ENCODE measurements around the gene PHF23.

PHF23 gene

DNA sequence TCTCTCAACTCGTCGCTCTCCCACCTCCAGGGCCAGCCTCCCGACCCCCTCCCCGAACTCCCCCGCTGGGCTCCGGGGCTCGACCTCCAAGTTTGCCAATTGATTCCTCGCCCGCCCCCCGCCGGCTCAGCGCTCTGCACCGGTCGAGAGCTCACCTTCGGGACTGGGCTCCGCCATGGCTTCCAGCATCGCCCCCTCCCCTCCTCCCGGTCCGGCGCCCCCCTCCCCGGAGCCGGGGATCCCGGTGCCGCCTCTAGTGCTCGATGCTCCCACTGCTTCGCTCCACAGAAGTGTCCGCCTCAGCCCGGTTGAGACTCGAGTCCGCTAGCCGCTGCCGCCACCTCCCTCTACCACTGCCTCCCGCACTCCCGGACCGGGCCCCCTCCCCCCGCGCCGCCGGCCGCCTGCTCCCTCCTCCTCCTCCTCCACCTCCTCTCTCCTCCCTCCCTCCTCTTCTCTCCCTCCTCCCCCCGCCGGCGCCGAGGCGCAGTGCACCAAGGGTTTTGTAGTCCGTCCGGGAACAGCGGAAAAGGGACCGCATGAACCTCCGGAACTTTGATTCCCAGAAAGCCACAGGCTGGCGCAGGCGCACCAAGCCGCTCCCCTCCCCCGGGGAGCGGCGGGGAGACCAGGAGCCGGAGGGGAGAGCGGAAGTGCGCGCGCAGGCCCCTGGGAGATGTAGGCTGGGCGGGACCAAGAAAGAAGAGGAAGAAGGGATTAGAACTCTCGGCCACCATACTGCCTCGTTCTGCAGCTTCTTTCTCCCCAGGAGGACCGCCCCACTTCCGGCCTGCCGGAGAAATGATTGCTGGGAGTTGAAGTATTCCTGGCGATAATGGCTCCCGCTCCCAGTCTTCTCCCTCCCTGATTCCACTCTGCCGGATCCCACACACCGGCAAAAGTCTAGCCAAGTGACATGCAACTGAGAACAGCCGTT is at the start of gene PHF23:
PHF23 (minus strand) TSS at position 367 of the 937 bp plus-strand sequence; CDS start at position 189, 178 bp downstream.
- DNase-seq = peak; percentile 97

DNA sequence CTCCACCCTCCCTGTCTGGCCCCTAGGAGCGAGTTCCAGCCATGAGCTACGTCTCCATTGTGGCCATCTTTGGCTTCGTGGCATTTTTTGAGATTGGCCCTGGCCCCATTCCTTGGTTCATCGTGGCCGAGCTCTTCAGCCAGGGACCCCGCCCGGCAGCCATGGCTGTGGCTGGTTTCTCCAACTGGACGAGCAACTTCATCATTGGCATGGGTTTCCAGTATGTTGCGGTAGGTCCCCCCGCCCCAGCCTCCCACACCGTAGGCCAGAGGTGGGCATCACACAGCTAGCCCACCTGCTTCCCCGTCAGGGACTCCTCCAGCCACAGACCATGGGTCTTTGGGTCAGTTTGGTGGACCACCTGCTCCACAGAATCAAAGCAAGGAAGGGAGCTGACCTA is 46.4 kb upstream of the PHF23 start:
- DNase-seq = no peak

DNA sequence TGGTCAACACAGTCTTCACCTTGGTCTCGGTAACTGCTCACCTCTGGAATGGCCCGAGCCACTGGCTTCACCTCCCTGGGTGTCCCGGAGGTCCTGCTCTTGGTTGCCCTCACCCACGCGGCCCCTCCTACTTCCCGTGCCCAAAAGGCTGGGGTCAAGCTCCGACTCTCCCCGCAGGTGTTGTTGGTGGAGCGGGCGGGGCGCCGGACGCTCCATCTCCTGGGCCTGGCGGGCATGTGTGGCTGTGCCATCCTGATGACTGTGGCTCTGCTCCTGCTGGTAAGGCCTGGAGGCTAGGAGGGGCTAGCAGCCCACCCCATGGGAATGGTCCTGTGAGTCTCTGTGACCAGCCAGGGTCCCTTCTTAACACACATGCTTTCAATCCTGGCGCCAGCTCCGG is 45.7 kb upstream of the PHF23 start:
- DNase-seq = no peak

DNA sequence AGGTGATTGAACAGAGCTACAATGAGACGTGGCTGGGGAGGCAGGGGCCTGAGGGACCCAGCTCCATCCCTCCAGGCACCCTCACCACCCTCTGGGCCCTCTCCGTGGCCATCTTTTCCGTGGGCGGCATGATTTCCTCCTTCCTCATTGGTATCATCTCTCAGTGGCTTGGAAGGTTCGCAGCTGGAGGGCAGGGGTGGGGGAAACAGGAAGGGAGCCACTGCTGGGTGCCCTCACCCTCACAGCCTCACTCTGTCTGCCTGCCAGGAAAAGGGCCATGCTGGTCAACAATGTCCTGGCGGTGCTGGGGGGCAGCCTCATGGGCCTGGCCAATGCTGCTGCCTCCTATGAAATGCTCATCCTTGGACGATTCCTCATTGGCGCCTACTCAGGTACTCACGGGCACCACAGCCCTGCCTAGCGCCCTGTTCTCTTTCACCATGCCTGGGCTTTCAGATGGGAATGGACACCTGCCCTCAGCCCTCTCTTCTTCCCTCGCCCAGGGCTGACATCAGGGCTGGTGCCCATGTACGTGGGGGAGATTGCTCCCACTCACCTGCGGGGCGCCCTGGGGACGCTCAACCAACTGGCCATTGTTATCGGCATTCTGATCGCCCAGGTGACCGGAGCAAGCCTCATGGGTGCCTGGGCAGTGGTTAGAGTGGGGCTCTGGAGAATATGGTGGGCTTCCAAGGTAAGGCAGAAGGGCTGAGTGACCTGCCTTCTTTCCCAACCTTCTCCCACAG is 44.4 kb upstream of the PHF23 start:
- no peak for DNase-seq

DNA sequence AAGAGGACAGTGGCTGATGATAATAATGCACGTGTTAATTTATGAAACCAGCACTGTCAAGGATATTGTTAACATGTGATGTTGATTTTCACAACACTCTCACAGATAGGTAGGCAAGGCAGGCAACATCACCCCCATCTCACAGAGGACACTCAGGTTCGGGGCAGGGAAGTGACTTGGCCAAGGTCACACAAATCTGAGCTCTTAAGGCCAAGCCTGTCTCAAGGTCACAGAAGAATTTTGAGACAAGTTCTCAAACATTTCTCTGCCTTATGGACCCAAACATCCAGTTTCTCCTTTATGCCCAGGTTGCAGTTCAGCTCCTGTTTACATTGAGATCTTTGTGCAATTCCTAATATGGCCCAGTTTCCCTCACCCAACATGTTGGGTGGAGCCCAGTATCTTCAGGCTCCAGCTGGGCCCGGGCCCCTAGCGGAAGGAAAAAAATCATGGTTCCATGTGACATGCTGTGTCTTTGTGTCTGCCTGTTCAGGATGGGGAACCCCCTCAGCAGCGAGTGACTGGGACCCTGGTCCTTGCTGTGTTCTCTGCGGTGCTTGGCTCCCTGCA is 43.6 kb upstream of the PHF23 start:
- DNase-seq = no peak

DNA sequence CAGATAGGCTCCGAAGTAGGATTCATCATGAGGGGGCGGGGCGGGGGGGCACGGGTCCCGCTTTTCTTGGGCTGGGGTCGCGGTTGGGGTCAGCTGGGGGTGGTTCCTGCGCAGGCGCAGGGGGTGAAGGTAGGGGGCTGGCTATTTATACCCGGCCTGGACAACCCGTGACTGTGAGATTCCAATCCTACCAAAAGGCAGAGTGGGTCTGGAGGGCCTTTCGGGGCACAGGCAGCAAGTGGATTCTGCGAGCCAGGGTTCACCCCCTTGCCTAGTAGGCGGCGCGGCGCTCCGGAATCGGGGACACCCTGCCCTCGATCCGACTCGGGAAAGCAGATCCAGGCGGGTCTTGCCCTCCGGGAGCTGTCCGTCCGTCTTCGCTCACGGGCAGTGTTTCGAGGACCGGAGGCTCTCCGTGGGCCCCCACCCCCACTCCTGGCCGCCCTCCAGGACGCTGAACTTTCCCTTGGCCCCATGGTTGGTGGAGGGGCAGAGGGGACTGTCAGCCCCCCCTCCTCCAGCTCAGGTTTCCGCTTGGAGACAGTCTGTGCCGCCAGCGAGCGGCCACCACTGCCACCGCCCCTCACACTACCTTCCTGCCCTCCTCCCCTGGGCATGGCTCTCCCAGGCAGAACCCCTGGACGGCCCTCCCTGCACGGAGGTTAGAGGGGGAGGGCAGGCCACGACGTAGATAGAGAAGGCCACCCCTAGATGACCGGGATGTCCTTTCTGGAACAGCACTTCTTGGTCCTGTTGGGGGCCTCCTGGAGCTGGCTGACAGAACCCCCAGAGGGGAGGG is 42.9 kb upstream of the PHF23 start:
- DNase-seq = no peak

DNA sequence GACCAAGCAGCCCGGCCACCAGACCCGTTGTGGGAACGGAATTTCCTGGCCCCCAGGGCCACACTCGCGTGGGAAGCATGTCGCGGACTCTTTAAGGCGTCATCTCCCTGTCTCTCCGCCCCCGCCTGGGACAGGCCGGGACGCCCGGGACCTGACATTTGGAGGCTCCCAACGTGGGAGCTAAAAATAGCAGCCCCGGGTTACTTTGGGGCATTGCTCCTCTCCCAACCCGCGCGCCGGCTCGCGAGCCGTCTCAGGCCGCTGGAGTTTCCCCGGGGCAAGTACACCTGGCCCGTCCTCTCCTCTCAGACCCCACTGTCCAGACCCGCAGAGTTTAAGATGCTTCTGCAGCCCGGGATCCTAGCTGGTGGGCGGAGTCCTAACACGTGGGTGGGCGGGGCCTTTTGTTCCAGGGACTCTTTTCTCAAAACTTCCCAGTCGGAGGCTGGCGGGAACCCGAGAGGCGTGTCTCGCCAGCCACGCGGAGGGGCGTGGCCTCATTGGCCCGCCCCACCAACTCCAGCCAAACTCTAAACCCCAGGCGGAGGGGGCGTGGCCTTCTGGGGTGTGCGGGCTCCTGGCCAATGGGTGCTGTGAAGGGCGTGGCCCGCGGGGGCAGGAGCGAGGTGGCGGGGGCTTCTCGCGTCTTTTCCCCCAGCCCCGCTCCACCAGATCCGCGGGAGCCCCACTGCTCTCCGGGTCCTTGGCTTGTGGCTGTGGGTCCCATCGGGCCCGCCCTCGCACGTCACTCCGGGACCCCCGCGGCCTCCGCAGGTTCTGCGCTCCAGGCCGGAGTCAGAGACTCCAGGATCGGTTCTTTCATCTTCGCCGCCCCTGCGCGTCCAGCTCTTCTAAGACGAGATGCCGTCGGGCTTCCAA is 42.1 kb upstream of the PHF23 start, which contains the start of gene SLC2A4:
SLC2A4 (plus strand) TSS at position 645 of the 879 bp plus-strand sequence; CDS start at position 862, 217 bp downstream.
- peak; percentile 65 for DNase-seq

DNA sequence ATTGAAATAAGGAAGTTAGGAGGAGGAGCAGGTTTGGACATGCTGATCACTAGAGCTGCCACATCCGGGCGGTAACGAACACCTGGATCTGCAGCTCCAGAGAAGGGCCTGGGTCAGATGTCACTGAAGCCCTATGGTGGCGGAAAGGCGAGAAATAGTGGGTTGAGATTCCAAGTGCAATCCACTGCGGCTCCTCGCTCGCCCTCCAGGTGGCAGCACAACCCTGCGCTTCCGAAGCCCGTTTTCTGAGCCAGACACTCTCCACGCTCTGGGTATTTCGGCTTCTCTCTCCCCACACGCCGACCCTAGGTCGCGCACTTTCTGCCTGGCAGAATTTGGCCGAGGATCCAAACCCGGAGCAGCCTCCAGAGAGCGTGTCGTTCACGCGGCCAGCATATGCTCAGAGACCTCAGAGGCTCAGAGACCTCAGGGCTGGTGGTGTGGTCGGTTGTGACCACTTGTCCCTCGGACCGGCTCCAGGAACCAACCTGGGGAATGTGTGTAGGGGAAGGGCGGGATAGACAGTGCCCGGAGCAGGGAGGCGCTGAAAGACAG is 41.3 kb upstream of the PHF23 start:
- peak; percentile 53 for DNase-seq

DNA sequence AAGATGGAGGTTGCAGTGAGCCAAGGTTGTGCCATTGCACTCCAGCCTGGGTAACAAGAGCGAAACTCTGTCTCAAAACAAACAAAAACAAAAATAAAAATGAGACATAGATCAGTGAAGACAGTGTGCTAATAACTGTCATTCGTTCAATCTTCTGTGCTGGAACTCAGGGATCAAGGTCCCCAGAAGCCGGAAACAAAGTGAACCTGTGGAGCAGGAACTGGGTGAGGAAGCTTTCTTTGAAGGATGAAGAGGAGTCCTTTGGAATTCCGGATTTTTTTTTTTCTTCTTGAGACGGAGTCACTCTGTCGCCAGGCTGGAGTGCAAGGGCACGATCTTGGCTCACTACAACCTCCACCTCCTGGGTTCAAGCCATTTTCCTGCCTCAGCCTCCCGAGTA is 40.2 kb upstream of the PHF23 start:
- no peak for DNase-seq

DNA sequence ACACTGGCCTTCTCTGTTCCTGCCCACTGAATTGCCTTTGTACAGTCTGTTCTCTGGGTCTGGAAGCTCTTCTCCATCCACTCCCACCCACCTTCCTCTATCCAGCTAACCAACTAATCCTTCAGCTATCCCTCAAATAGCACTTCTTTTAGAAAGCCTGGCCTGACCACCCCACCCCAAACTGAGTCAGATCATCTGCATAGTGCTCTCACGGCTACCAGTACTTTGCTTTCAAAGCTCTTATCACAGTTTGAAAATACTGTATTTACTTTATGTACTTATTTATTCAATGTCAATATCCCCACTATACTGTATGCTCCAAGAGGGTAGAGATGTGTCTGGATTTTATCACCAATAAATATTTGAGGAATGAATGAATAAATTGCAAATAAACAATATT is 27.5 kb upstream of the PHF23 start:
- no peak for DNase-seq

DNA sequence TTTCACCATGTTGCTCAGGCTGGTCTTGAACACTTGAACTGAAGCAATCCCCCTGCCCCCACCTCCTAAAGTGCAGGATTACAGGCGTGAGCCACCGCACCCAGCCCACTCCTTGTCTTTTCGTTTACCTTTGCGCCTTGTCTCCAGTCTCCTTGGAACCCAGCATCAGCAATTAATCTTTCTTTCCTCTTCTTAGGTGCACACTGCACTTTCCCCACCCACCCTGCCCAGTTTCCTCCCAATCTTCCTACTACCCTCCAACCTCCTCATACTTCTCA is 24.5 kb upstream of the PHF23 start:
- DNase-seq = no peak

DNA sequence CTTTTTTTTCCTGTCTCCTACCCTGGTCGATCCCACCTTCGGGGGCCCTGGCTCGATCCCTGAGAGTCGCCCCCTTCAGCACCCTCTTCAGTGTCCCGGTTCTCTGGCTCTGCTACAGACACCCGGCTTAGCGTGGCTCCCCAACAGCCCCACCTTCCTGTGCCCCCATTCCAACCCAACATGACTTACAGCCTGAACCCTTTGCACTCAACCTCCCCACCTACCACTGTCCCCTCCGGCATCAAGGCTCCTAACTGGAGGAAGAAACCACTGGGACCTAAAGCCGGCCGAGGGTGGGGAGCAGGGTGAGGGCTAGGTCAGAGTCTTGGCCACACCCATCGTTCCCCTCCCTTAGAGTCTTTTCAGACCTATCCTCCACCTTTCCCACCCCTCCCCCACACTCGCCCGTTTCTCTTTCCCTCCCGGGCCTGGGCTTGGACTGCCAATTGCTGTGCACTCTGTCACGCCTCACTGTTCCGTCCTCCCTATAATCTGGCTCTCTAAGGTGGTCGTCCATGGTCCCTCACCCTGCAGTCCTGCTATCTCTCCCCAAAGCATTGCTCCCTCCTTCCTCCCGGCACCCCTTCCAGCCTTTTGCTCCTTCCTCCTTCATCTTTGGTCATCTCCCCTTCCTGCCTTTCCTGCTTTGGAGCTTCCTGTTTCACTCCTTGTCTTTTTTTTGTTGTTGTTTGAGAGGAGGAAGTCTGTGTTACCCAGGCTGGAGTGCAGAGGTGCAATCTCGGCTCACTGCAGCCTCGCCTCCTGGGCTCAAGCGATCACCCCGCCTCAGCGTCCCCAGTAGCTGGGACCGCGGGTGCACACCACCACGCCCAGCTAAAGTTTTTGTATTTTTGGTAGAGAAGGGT is 23.9 kb upstream of the PHF23 start:
- DNase-seq = no peak

DNA sequence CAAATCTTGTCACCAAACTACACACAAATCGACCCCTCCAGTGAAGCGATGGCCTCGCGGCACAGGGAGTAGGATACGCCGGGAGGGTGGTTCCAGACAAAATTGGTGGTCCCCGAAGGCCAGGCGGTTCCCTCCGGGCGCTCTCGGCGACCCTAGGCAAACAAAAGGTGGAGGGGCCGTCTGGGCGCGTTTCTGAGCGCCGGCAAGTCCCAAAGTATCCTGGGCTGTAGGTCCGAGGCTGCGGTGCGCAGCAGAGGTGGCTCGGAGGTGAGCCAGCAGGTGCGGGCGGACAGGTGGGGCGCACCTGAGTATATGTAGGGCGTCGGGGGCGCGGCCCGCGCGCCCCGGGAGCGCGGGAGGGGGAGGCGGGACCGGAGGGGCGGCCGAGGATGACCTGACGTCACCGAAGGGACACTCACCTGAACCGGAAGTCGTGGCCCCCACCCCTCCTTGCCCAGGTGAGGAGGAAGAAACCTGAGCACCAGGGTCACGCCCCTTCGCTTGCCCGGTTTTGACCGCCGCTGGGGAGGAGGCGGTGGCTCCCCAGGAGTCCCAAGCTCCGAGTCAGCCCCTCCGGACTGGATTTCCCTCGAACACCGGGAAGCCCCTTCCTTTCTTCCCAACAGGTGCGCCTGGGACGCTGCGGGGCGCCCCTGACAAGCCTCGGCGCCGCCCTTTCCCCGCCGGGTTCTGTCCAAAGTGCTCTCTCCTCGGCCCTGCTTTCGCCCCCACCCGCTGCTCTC is 23.1 kb upstream of the PHF23 start, which contains the start of gene CLDN7:
CLDN7 (minus strand) TSS at position 287 of the 743 bp plus-strand sequence. CDS start 435 bp downstream, outside the sequence.
- DNase-seq = no peak

DNA sequence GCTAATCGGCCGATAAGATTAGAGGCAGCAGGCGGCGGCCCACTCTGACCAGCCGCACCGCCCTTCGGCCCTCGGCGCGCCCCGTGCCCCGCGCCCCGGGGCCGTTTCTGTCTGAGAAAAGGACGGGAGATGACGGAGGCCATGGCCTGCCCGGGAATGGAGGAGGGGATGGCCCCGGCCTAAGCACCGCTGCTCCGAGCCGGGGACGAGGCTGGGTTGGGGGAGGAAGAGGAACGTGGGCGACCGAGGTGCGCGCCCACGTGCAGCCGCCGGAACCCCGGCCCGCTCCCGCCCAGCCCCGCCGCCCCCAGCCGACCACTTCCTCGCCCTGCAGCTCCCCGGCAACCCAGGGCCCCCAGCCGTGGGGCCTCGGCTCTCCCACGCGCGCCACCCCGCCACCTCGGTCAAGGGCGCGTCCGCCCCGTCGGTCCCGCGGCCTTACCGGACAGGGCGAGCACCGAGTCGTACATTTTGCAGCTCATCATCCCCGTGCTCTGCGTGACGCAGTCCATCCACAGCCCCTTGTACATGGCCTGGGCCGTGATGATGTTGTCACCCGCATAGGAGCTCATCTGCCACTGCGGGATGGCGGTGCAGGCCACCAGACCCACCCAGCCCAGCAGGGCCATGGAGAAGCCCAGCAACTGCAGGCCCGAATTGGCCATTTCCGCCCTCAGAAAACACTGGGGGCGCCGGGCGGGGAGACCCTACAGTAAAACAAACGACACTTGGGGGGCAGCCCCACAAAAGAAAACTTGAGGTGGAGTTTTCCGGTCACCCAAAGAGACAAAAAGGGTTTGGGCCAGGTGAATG is 22.3 kb upstream of the PHF23 start:
- DNase-seq = no peak

DNA sequence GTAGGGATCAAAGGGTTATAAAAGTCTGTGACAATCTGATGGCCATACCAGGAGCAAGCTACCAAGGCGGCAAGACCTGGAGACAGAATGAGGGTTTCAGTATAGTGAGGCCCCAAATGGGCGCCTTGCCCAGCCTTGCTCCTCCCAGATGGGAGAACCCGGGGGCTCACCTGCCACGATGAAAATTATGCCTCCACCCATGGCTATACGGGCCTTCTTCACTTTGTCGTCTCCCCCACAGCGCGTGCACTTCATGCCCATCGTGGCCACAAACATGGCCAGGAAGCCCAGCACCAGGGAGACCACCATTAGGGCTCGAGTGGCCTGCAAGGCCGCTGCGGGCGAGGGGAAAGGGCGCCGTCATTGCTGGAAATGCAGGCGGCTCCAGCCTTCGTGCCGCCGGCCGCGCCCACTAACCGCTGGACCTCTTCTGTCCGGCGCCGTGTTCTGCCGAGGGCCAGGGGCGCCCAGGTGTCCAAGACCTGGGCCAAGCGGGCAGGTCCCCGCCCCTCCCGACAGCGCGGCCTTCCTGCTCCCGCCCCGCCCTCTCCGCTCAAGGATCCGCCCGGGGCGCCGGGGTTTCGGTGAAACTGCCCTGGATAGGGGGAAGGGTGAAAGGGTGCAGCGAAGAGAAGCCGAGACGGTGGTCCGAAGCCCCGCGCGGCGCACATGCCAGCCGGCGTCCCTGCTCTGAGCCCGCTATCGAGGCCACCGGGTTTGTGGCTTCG is 21.6 kb upstream of the PHF23 start:
- DNase-seq = no peak

DNA sequence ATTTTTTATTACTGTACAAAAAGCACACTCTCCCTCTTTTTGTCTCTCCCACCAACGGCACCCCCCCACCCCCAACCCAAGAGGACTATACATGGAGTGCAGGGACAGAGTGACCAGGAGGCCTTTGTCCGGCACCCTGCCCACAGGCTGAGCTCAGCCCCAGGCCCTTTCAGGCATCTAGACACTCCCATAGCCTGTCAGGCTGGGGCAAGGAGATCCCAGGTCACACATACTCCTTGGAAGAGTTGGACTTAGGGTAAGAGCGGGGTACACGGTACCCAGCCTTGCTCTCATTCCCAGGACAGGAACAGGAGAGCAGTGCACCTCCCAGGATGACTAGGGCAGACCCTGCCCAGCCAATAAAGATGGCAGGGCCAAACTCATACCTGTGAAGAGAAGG is 20.9 kb upstream of the PHF23 start:
- no peak for DNase-seq

DNA sequence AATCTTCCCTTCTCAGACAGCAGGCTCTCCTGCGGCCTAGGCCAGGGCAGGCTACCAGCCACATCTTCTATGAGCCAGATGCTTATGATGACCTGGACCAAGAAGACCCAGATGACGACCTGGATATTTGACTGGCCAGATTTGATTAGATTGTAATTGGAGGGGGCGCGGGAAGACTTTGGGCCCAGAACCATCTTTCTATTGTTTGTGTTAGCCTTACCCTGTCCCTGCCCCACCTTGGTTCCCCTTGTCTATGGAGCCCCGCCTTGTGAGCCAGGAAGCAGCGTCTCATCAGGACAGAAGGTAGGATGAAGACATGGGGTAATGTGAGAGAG is 20.3 kb upstream of the PHF23 start:
- DNase-seq = no peak

All from GOT3 (cell line).